H9 (cell line): ENCODE data around the gene MSH4. TPM values are rescaled to one million over a fixed set of nuclear protein-coding genes. Genes with fewer than 3 reads are reported as not detected.
A peak's percentile ranks its signal among the peaks of the same experiment; 100 is the strongest.

Source experiments
- DNase-seq: peaks from one replicate; pipeline ENCODE4 v3.0.0-alpha.2; 2017
- H2AFZ ChIP-seq: one replicate; pipeline ENCODE4 v1.6.1; 2013; ENCODE audit warnings: mild to moderate bottlenecking, low read length, control low read depth, moderate library complexity
- H2AK5ac ChIP-seq: 2 replicates; pipeline ENCODE4 v1.6.1; 2013; ENCODE audit warnings: low read length, control low read depth, mixed read lengths; ENCODE audit not compliant: insufficient read length
- H2BK120ac ChIP-seq: one replicate; pipeline ENCODE4 v1.6.1; 2013; ENCODE audit warnings: low read depth, mild to moderate bottlenecking, low read length, control low read depth, inconsistent platforms; ENCODE audit not compliant: poor library complexity, severe bottlenecking
- H2BK12ac ChIP-seq: 2 replicates; pipeline ENCODE4 v1.6.1; 2013; ENCODE audit warnings: low read length, control low read depth, mixed read lengths, low read depth; ENCODE audit not compliant: insufficient read length
- H2BK15ac ChIP-seq: 2 replicates; pipeline ENCODE4 v1.6.1; 2013; ENCODE audit warnings: low read depth, low read length, control low read depth
- H2BK20ac ChIP-seq: one replicate; pipeline ENCODE4 v1.6.1; 2013; ENCODE audit warnings: low read depth, mild to moderate bottlenecking, low read length, control low read depth, inconsistent platforms; ENCODE audit not compliant: poor library complexity, severe bottlenecking
- H2BK5ac ChIP-seq: 2 replicates; pipeline ENCODE4 v1.6.1; 2013; ENCODE audit warnings: low read length, control low read depth, mixed read lengths; ENCODE audit not compliant: insufficient read length
- H3K14ac ChIP-seq: 2 replicates; pipeline ENCODE4 v1.6.1; 2013; ENCODE audit warnings: low read length, control low read depth; ENCODE audit not compliant: insufficient read depth
- H3K18ac ChIP-seq: 2 replicates; pipeline ENCODE4 v1.6.1; 2013; ENCODE audit warnings: low read depth, mild to moderate bottlenecking, mixed read lengths, low read length, control low read depth; ENCODE audit not compliant: insufficient read length
- H3K23ac ChIP-seq: 2 replicates; pipeline ENCODE4 v1.6.1; 2013; ENCODE audit warnings: low read length, control low read depth, mixed read lengths, low read depth; ENCODE audit not compliant: insufficient read length
- H3K23me2 ChIP-seq: 2 replicates; pipeline ENCODE4 v1.6.1; 2013; ENCODE audit warnings: low read depth, mild to moderate bottlenecking, mixed read lengths, low read length, control low read depth; ENCODE audit not compliant: insufficient read length, poor library complexity, severe bottlenecking
- H3K27ac ChIP-seq: 2 replicates; pipeline ENCODE4 v1.5.1; 2013; ENCODE audit warnings: low read length, control low read depth, mixed read lengths, low read depth; ENCODE audit not compliant: insufficient read length
- H3K27me3 ChIP-seq: 2 replicates; pipeline ENCODE4 v1.6.1; 2013; ENCODE audit warnings: low read length, control low read depth, inconsistent platforms; ENCODE audit not compliant: insufficient read depth
- H3K4ac ChIP-seq: 2 replicates; pipeline ENCODE4 v1.6.1; 2013; ENCODE audit warnings: low read depth, mild to moderate bottlenecking, control low read depth, inconsistent platforms, low read length, moderate library complexity
- H3K4me1 ChIP-seq: 2 replicates; pipeline ENCODE4 v1.6.1; 2013; ENCODE audit warnings: low read length, control low read depth, inconsistent platforms; ENCODE audit not compliant: insufficient read depth
- H3K4me2 ChIP-seq: 2 replicates; pipeline ENCODE4 v1.6.1; 2013; ENCODE audit warnings: low read length, control low read depth, mixed read lengths; ENCODE audit not compliant: insufficient read length, insufficient read depth
- H3K56ac ChIP-seq: 2 replicates; pipeline ENCODE4 v1.6.1; 2013; ENCODE audit warnings: low read depth, mild to moderate bottlenecking, mixed read lengths, low read length, control low read depth; ENCODE audit not compliant: insufficient read length
- H3K79me1 ChIP-seq: 2 replicates; pipeline ENCODE4 v1.6.1; 2013; ENCODE audit warnings: low read depth, mild to moderate bottlenecking, moderate library complexity, low read length, control low read depth, inconsistent platforms; ENCODE audit not compliant: insufficient read depth, poor library complexity, severe bottlenecking
- H3K79me2 ChIP-seq: 2 replicates; pipeline ENCODE4 v1.6.1; 2013; ENCODE audit warnings: low read length, control low read depth, inconsistent platforms; ENCODE audit not compliant: insufficient read depth
- H3K9ac ChIP-seq: 2 replicates; pipeline ENCODE4 v1.6.1; 2013; ENCODE audit warnings: low read length, control low read depth, mixed read lengths; ENCODE audit not compliant: insufficient read length; ENCODE audit errors: extremely low read depth
- H3K9me3 ChIP-seq: one replicate; pipeline ENCODE4 v1.6.1; 2013; ENCODE audit warnings: low read depth, low read length, inconsistent platforms; ENCODE audit not compliant: control insufficient read depth
- H3T11ph ChIP-seq: one replicate; pipeline ENCODE4 v1.6.1; 2013; ENCODE audit warnings: mild to moderate bottlenecking, low read length, control low read depth, inconsistent platforms
- H4K20me1 ChIP-seq: one replicate; pipeline ENCODE4 v1.6.1; 2013; ENCODE audit not compliant: control insufficient read depth, insufficient read length, insufficient read depth
- H4K5ac ChIP-seq: 2 replicates; pipeline ENCODE4 v1.6.1; 2013; ENCODE audit warnings: low read depth, mild to moderate bottlenecking, mixed read lengths, low read length, control low read depth; ENCODE audit not compliant: insufficient read length
- H4K8ac ChIP-seq: replicated peaks from 2 replicates; pipeline ENCODE4 v1.6.1; 2013; ENCODE audit warnings: low read length, control low read depth, mixed read lengths, low read depth; ENCODE audit not compliant: insufficient read length
- H4K91ac ChIP-seq: 2 replicates; pipeline ENCODE4 v1.6.1; 2013; ENCODE audit warnings: low read depth, mild to moderate bottlenecking, moderate library complexity, mixed read lengths, low read length, control low read depth; ENCODE audit not compliant: insufficient read length
- H3K27ac Mint-ChIP-seq, 3 experiments: 2 replicates in 2 of 3; 3 replicates in 1 of 3; pipeline ENCODE4 v1.8.0; 2020 to 2021; ENCODE audit warnings: mixed read lengths in 3 of 3, mild to moderate bottlenecking in 1 of 3, moderate library complexity in 1 of 3
- H3K27me3 Mint-ChIP-seq: 2 replicates; pipeline ENCODE4 v1.8.0; 2021; ENCODE audit warnings: low read depth, mild to moderate bottlenecking, moderate library complexity, mixed read lengths
- H3K36me3 Mint-ChIP-seq, 3 experiments: 2 replicates in 2 of 3; 3 replicates in 1 of 3; pipeline ENCODE4 v1.8.0; 2020 to 2021; ENCODE audit warnings: low read depth in 3 of 3, mixed read lengths in 3 of 3; ENCODE audit not compliant: insufficient read depth in 1 of 3
- H3K4me1 Mint-ChIP-seq, 2 experiments: 2 replicates each; pipeline ENCODE4 v1.8.0; 2020; ENCODE audit warnings: mixed read lengths in 2 of 2
- H3K4me3 Mint-ChIP-seq, 2 experiments: 2 replicates in 1 of 2; 3 replicates in 1 of 2; pipeline ENCODE4 v1.8.0; 2020 to 2021; ENCODE audit warnings: mild to moderate bottlenecking in 2 of 2, mixed read lengths in 2 of 2, moderate library complexity in 1 of 2
- H3K9me3 Mint-ChIP-seq, 2 experiments: 2 replicates in 1 of 2; 3 replicates in 1 of 2; pipeline ENCODE4 v1.8.0; 2020; ENCODE audit warnings: mild to moderate bottlenecking in 2 of 2, mixed read lengths in 2 of 2, moderate library complexity in 1 of 2
- CTCF ChIP-seq: fragments of 200-600 bp; sonication (generic); conservative IDR thresholded peaks from 3 replicates; pipeline ENCODE4 v1.8.0; 2021; ENCODE audit warnings: antibody characterized with exemption, mild to moderate bottlenecking
- WGBS: extraction: QIAGEN DNeasy Blood & Tissue Kit; methylation state at CpG from one replicate; pipeline ENCODE4 v1.1.7; 2013; ENCODE audit warnings: missing lambda C conversion rate, low lambda C conversion rate, mixed read lengths; ENCODE audit not compliant: insufficient read length; ENCODE audit errors: extremely low coverage; 5-methylcytosine and 5-hydroxymethylcytosine counted together
- total RNA-seq: library from RNA; stranded (reverse); gene quantifications from 2 replicates; pipeline ENCODE4 v1.2.1, GENCODE V29; 2021

Gene MSH4
- total RNA-seq, 1 experiment from 2014 or later = 0.63 TPM

- Histone ChIP-seq H4K91ac (no peak overlapping the region), H4K8ac (no peak overlapping the region), H3K79me2 (no peaks in the 10 kb centered on the region; the same call in 1 of the 2 replicates), H3K9me3 (no peaks in the 10 kb centered on the region), H3K27me3 (no peaks in the 10 kb centered on the region), H2AFZ (no peak overlapping the region), H2BK12ac (no peak overlapping the region), H2BK5ac (no peak overlapping the region), H3K9ac (no peak overlapping the region), H3K4me2 (no peak overlapping the region), H2BK15ac (no peak overlapping the region), H2BK20ac (no peak overlapping the region), H3K27ac (no peak overlapping the region), H3K56ac (no peak overlapping the region), H3K4me1 (no peaks in the 10 kb centered on the region), H3K4ac (no peak overlapping the region), H3K14ac (no peak overlapping the region), H4K5ac (no peak overlapping the region), H4K20me1 (no peaks in the 10 kb centered on the region), H3K23ac (no peak overlapping the region), H3K79me1 (no peaks in the 10 kb centered on the region), H2AK5ac (no peak overlapping the region), H3K18ac (no peak overlapping the region), H2BK120ac (no peak overlapping the region), H3K23me2 (no peaks in the 10 kb centered on the region), H3T11ph (no peak overlapping the region)
- Mint-ChIP-seq H3K36me3 (peaks cover 48 to 90% (median 64%) of the 10 kb centered on the region in 3 experiments; a peak in 6 of 7 replicates), H3K4me1 (peaks cover 17 to 22% of the 10 kb centered on the region in 2 experiments), H3K27me3 (no peaks in the 10 kb centered on the region; the same call in 1 of the 2 replicates), H3K4me3 (no peak overlapping the region), H3K27ac (peak overlapping the region in 1 of 3 experiments; percentile 43; a peak in 2 of 7 replicates), H3K9me3 (no peaks in the 10 kb centered on the region)
- DNase-seq = no peak
- no peak for TF ChIP-seq CTCF
- no CpG with 5 or more reads among the region's 2 CpGs for WGBS
Measured at GRCh38 chr1:75794382-75794781, 2.3 kb upstream of the MSH4 start.
